PC-9 (cell line): ENCODE data around the gene ST7.

Experiments
- EZH2 ChIP-seq: fragments of 200-600 bp; sonication (generic); IDR thresholded peaks from 2 replicates; pipeline ENCODE4 v1.8.0; 2017; ENCODE audit warnings: antibody characterized with exemption, low read depth
- TF ChIP-seq, protein P1 (sequence below): fragments of 200-600 bp; sonication (generic); conservative IDR thresholded peaks from 2 replicates; pipeline ENCODE4 v1.6.1; 2017; ENCODE audit warnings: mixed run types, antibody characterized with exemption, mild to moderate bottlenecking, moderate library complexity

DNA sequence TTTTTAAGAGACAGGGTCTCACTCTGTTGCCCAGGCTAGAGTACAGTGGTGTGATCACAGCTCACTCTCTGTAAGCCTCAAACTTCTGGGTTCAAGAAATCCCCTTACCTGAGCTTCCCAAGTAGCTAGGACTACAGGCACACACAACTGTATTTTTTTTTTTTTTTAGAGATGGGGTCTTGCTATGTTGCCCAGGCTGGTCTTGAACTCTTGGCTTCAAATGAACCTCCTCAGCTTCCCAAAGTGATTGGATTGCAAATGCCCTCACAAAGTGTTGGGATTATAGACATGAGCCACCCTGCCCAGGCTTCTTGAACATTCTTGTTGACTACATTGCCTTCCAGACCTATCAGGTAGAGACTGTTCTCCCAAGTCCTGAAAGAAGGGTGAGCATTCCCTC lies 296.9 kb downstream of the ST7 start:
- TF ChIP-seq, protein P1, sequence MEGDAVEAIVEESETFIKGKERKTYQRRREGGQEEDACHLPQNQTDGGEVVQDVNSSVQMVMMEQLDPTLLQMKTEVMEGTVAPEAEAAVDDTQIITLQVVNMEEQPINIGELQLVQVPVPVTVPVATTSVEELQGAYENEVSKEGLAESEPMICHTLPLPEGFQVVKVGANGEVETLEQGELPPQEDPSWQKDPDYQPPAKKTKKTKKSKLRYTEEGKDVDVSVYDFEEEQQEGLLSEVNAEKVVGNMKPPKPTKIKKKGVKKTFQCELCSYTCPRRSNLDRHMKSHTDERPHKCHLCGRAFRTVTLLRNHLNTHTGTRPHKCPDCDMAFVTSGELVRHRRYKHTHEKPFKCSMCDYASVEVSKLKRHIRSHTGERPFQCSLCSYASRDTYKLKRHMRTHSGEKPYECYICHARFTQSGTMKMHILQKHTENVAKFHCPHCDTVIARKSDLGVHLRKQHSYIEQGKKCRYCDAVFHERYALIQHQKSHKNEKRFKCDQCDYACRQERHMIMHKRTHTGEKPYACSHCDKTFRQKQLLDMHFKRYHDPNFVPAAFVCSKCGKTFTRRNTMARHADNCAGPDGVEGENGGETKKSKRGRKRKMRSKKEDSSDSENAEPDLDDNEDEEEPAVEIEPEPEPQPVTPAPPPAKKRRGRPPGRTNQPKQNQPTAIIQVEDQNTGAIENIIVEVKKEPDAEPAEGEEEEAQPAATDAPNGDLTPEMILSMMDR: no peak
- no peak for TF ChIP-seq EZH2
